SK-N-MC (cell line): ENCODE measurements around the gene RBFA.

Experiments
- EZH2 ChIP-seq: fragments of 200-600 bp; sonication (generic); IDR thresholded peaks from one replicate; pipeline ENCODE4 v1.6.1; 2017; ENCODE audit warnings: antibody characterized with exemption
- POLR2AphosphoS5 ChIP-seq: IDR thresholded peaks from 2 replicates; pipeline ENCODE4 v1.6.1; 2012; ENCODE audit warnings: mild to moderate bottlenecking, low read depth, low read length, borderline replicate concordance

DNA sequence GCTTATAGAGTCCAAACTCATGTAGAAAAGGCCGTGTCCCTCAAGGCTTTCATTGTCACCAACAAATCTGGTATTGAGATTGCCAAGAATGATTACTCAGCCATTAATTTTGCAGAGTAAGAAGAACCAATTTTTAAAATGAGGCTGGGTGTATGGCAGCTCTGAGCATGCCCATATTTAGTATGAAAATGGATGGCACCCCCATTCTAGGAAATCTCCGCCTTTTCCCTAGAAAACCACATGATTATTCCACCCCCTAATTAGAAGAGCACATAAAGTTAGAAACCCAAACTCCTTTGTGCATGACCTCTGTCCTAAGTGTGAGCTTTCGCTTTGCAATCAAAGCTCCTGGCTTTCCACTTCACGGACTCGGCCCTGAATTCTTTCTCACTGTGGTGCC lies 31.8 kb upstream of the RBFA start:
- TF ChIP-seq EZH2 = no peak
- TF ChIP-seq POLR2AphosphoS5 = no peak
